Renal cortex interstitium (tissue), 3 donors: ENCODE measurements around the gene FFAR2. TPM values are rescaled to one million over a fixed set of nuclear protein-coding genes. Genes with fewer than 3 reads are reported as not detected.

Experiments used
- polyA plus RNA-seq, 3 donors: library from polyadenylated mRNA; unstranded; fragments of 120-200 nt; gene quantifications; one replicate each; pipeline ENCODE4 v1.2.1, GENCODE V29; 2013; ENCODE audit not compliant: insufficient read length in 3 of 3

Gene FFAR2
- polyA plus RNA-seq, 3 donors: 0.32 to 0.84 (median 0.55) TPM

Other genes with a start within 250 kb of the FFAR2 start
- not detected for gene FAM187B, start 219.5 kb upstream of the FFAR2 start, polyA plus RNA-seq
- gene LSR, start 199.3 kb upstream of the FFAR2 start, polyA plus RNA-seq: 10 to 100 TPM; 46.4 to 62.4 (median 60.5) TPM
- gene USF2, start 179.3 kb upstream of the FFAR2 start, polyA plus RNA-seq: 100 to 1,000 TPM; 158 to 185 (median 181) TPM
- under 1 TPM; 0.27 to 0.44 (median 0.29) TPM for gene HAMP, start 165.7 kb upstream of the FFAR2 start, polyA plus RNA-seq
- 1 to 10 TPM; 2.4 to 5.2 (median 4.8) TPM for gene MAG, start 156.1 kb upstream of the FFAR2 start, polyA plus RNA-seq
- 10 to 100 TPM; 10.7 to 16.5 (median 12.5) TPM for gene CD22, start 119.1 kb upstream of the FFAR2 start, polyA plus RNA-seq
- under 1 TPM; 0.25 to 0.53 (median 0.52) TPM for gene FFAR1, start 100.4 kb upstream of the FFAR2 start, polyA plus RNA-seq
- gene FFAR3, start 89.8 kb upstream of the FFAR2 start, polyA plus RNA-seq: under 1 TPM; 0.11 to 0.20 (median 0.17) TPM
- not detected for gene GPR42, start 77.2 kb upstream of the FFAR2 start, polyA plus RNA-seq
- gene KRTDAP, start 42.2 kb downstream of the FFAR2 start, polyA plus RNA-seq: 1 to 10 TPM in 2 of 3 donors, under 1 TPM in 1; 0.40 to 1.5 (median 1.1) TPM
- 100 to 1,000 TPM in 1 of 3 donors, 10 to 100 TPM in 2; 69.7 to 129 (median 73.6) TPM for gene DMKN, start 65.4 kb downstream of the FFAR2 start, polyA plus RNA-seq
- under 1 TPM in 1 of 3 donors, not detected in 2; 0.09 TPM for gene SBSN, start 80.1 kb downstream of the FFAR2 start, polyA plus RNA-seq
- gene GAPDHS, start 85.2 kb downstream of the FFAR2 start, polyA plus RNA-seq: not detected
- 10 to 100 TPM; 81.4 to 99.2 (median 94.4) TPM for gene TMEM147, start 97.4 kb downstream of the FFAR2 start, polyA plus RNA-seq
- under 1 TPM in 1 of 3 donors, not detected in 2; 0.11 TPM for gene ATP4A, start 115.4 kb downstream of the FFAR2 start, polyA plus RNA-seq
- not detected for gene PMIS2, start 137.9 kb downstream of the FFAR2 start, polyA plus RNA-seq
- 10 to 100 TPM; 24.0 to 30.8 (median 28.4) TPM for gene HAUS5, start 164.5 kb downstream of the FFAR2 start, polyA plus RNA-seq
- gene RBM42, start 180.8 kb downstream of the FFAR2 start, polyA plus RNA-seq: 10 to 100 TPM; 48.2 to 83.4 (median 69.0) TPM
- gene ETV2, start 193.5 kb downstream of the FFAR2 start, polyA plus RNA-seq: 1 to 10 TPM; 1.6 to 2.6 (median 2.0) TPM
- 100 to 1,000 TPM; 284 to 381 (median 334) TPM for gene COX6B1, start 200.1 kb downstream of the FFAR2 start, polyA plus RNA-seq
- 1 to 10 TPM; 5.1 to 7.6 (median 6.0) TPM for gene UPK1A, start 218.3 kb downstream of the FFAR2 start, polyA plus RNA-seq